G401.6 (cell line): Measurements from ENCODE around the gene PHLDB2.

Source experiments
- FAIRE-seq: peaks from 2 replicates; lab custom pipeline; 2012; peaks lifted over from hg19 to GRCh38; lab: Jason Lieb, UNC

The PHLDB2 gene

GRCh38 chr3:111926266-111926676, 67.2 kb downstream of the PHLDB2 start:
- no peak for FAIRE-seq

- FAIRE-seq = no peak
These were observed 69.5 kb downstream of the PHLDB2 start for GRCh38 chr3:111928613-111929012.

GRCh38 chr3:111929484-111929883, 70.4 kb downstream of the PHLDB2 start:
- FAIRE-seq = no peak

- no peak for FAIRE-seq
These were observed 73.9 kb downstream of the PHLDB2 start for GRCh38 chr3:111932946-111933345.

- no peak for FAIRE-seq
These were observed 77.3 kb downstream of the PHLDB2 start for GRCh38 chr3:111936191-111936841.

- no peak for FAIRE-seq
These were observed 77.9 kb downstream of the PHLDB2 start for GRCh38 chr3:111936967-111937366.

GRCh38 chr3:111937871-111938270, 78.8 kb downstream of the PHLDB2 start:
- FAIRE-seq = no peak

GRCh38 chr3:111939873-111940272, 80.8 kb downstream of the PHLDB2 start:
- no peak for FAIRE-seq

- no peak for FAIRE-seq
These were observed 84.5 kb downstream of the PHLDB2 start for GRCh38 chr3:111943533-111943932.

GRCh38 chr3:111944372-111944771, 85.3 kb downstream of the PHLDB2 start:
- no peak for FAIRE-seq

- FAIRE-seq = no peak
These were observed 88.2 kb downstream of the PHLDB2 start for GRCh38 chr3:111947231-111947630.

GRCh38 chr3:111948786-111949185, 89.7 kb downstream of the PHLDB2 start:
- FAIRE-seq = no peak

GRCh38 chr3:111949712-111950111, 90.6 kb downstream of the PHLDB2 start:
- FAIRE-seq = no peak

GRCh38 chr3:111951032-111951431, 92.0 kb downstream of the PHLDB2 start:
- FAIRE-seq = no peak

GRCh38 chr3:111952086-111952485, 93.0 kb downstream of the PHLDB2 start:
- no peak for FAIRE-seq

- FAIRE-seq = no peak
These were observed 93.9 kb downstream of the PHLDB2 start for GRCh38 chr3:111952866-111953450.

GRCh38 chr3:111954228-111954990, 95.3 kb downstream of the PHLDB2 start:
- no peak for FAIRE-seq

GRCh38 chr3:111955876-111956275, 96.8 kb downstream of the PHLDB2 start:
- no peak for FAIRE-seq

- no peak for FAIRE-seq
These were observed 97.4 kb downstream of the PHLDB2 start for GRCh38 chr3:111956449-111956848.

GRCh38 chr3:111956995-111957734, 98.1 kb downstream of the PHLDB2 start:
- FAIRE-seq = no peak

- no peak for FAIRE-seq
These were observed 102.5 kb downstream of the PHLDB2 start for GRCh38 chr3:111961461-111962164.

GRCh38 chr3:111963424-111963823, 104.4 kb downstream of the PHLDB2 start:
- FAIRE-seq = no peak
